OCI-LY3 (cell line): Measurements from ENCODE around the gene PIGW.

Experiments
- H2AFZ ChIP-seq: fragments of 200-600, 300-600 bp; shearing (Covaris generic); 2 replicates; pipeline ENCODE4 v1.6.0; 2014; ENCODE audit warnings: antibody characterized with exemption, low read depth, low read length
- H3K27ac ChIP-seq: fragments of 200-600, 300-600 bp; sonication (generic); 2 replicates; pipeline ENCODE4 v1.5.1; 2014; ENCODE audit warnings: mild to moderate bottlenecking, low read length, moderate library complexity, mixed read lengths
- H3K27me3 ChIP-seq: fragments of 200-600, 300-600 bp; sonication (generic); 2 replicates; pipeline ENCODE4 v1.6.1; 2014; ENCODE audit warnings: low read depth, low read length, mixed read lengths
- H3K36me3 ChIP-seq: fragments of 200-600, 300-600 bp; sonication (generic); replicated peaks from 2 replicates; pipeline ENCODE3; 2014; ENCODE audit warnings: low read depth, low read length, mixed read lengths
- H3K4me1 ChIP-seq: fragments of 300-600, 200-600 bp; sonication (generic); 2 replicates; pipeline ENCODE4 v1.6.1; 2014; ENCODE audit warnings: low read length, mixed read lengths
- H3K4me2 ChIP-seq: fragments of 200-600, 300-600 bp; sonication (generic); 2 replicates; pipeline ENCODE4 v1.6.1; 2014; ENCODE audit warnings: low read length, mixed read lengths
- H3K4me3 ChIP-seq: fragments of 300-600, 200-600 bp; sonication (generic); 2 replicates; pipeline ENCODE4 v1.5.1; 2014; ENCODE audit warnings: antibody characterized with exemption, mild to moderate bottlenecking, low read length, moderate library complexity
- H3K79me2 ChIP-seq: fragments of 300-600, 200-600 bp; shearing (Covaris generic); 2 replicates; pipeline ENCODE4 v1.6.1; 2014; ENCODE audit warnings: mild to moderate bottlenecking, low read length, mixed read lengths
- H3K9ac ChIP-seq: fragments of 300-600, 200-600 bp; shearing (Covaris generic); 2 replicates; pipeline ENCODE4 v1.6.0; 2014; ENCODE audit warnings: mild to moderate bottlenecking, low read length, moderate library complexity
- H3K9me3 ChIP-seq: fragments of 200-600, 300-600 bp; shearing (Covaris generic); 2 replicates; pipeline ENCODE4 v1.6.1; 2014; ENCODE audit warnings: low read length, mixed read lengths; ENCODE audit not compliant: insufficient read depth
- H4K20me1 ChIP-seq: fragments of 200-600, 300-600 bp; sonication (generic); 2 replicates; pipeline ENCODE4 v1.6.1; 2016; ENCODE audit warnings: low read length, mixed read lengths; ENCODE audit not compliant: insufficient read depth
- EZH2phosphoT487 ChIP-seq: fragments of 200-600 bp; shearing (Covaris generic); IDR thresholded peaks from 2 replicates; pipeline ENCODE4 v1.6.1; 2018; ENCODE audit warnings: antibody characterized with exemption, mixed run types, low read depth
- TF ChIP-seq, protein P1 (sequence below): fragments of 200-600, 300-600 bp; sonication (generic); IDR thresholded peaks from 2 replicates; pipeline ENCODE4 v1.5.1; 2014; ENCODE audit warnings: antibody characterized with exemption, low read length, low read depth

The PIGW gene

DNA sequence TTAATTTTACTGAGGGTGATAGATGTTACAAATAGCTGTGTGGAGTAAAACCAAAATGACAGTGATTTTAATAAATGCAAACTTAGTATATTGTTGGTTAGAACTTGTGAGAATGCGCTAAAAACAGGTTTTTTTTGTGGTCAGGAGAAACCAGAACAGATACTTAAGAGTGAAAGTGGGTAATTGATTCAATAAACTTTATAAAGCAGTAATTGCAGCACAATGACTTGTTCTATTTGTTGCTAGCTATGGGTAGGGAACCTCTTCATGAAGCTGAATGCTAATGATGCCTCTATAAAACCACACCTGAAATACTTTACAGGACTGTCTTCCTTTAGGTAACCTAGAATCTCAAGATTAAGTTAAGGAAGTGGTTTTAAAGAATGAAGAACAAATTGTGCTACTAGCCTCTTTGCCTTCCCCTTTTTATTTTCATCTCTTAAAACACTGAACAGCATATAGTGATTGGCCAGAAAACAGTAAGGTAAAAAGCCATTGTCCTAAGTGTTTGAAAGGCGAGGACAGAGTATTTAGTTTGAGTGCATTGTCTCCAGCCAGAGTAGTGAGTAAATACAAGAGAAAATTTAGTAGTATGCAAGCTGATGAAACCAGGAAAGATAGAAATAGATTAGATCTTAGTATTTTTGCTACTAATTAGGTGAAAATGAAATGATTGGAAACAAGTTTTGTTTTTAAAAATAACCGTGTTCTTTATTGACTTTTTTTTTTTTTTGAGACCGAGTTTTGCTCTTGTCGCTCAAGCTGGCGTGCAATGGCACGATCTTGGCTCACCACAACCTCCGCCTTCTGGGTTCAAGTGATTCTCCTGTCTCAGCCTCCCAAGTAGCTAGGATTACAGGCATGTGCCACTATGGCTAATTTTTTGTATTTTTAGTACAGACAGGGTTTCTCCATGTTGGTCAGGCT is 16.0 kb downstream of the PIGW start:
- H3K79me2 ChIP-seq, result peaks cover 97% of the 10 kb centered on the region
- no peak overlapping the region for H2AFZ ChIP-seq
- peaks cover 88% of the 10 kb centered on the region for H4K20me1 ChIP-seq
- no peaks in the 10 kb centered on the region for H3K9me3 ChIP-seq
- H3K4me1 ChIP-seq, result peaks cover 33% of the 10 kb centered on the region
- H3K4me3 ChIP-seq, result peak overlapping the region; percentile 25
- H3K36me3 ChIP-seq, result peaks cover 36% of the 10 kb centered on the region
- H3K27me3 ChIP-seq, result no peaks in the 10 kb centered on the region
- TF ChIP-seq EZH2phosphoT487, result no peak
- TF ChIP-seq, protein P1, sequence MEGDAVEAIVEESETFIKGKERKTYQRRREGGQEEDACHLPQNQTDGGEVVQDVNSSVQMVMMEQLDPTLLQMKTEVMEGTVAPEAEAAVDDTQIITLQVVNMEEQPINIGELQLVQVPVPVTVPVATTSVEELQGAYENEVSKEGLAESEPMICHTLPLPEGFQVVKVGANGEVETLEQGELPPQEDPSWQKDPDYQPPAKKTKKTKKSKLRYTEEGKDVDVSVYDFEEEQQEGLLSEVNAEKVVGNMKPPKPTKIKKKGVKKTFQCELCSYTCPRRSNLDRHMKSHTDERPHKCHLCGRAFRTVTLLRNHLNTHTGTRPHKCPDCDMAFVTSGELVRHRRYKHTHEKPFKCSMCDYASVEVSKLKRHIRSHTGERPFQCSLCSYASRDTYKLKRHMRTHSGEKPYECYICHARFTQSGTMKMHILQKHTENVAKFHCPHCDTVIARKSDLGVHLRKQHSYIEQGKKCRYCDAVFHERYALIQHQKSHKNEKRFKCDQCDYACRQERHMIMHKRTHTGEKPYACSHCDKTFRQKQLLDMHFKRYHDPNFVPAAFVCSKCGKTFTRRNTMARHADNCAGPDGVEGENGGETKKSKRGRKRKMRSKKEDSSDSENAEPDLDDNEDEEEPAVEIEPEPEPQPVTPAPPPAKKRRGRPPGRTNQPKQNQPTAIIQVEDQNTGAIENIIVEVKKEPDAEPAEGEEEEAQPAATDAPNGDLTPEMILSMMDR, result no peak
- H3K4me2 ChIP-seq, result peak overlapping the region; percentile 47
- H3K9ac ChIP-seq, result no peak overlapping the region
- peak overlapping the region; percentile 48 for H3K27ac ChIP-seq

DNA sequence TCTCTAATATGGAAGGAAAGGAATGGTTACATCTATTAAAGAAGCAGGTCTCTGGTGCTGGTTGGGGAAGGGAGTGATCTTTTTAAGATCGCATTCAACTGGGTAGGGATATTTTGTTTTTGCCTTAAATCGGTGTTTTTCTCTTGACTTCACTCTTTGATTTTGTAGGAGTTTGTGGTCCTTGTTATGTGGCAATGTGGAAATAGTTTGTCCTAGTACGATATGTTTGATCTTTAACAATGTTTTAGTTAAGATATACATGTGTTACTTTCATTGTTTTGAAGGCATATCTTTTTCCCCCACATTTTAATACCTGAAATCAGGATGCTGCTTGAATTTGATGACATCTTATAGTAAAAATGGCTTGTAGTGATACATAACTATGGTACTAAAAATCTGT is 18.7 kb downstream of the PIGW start:
- Histone ChIP-seq H3K79me2 (peaks cover 80% of the 10 kb centered on the region), H2AFZ (no peak overlapping the region), H3K4me1 (peaks cover 18% of the 10 kb centered on the region), H3K4me3 (no peak overlapping the region), H3K27ac (no peak overlapping the region), H4K20me1 (peaks cover 74% of the 10 kb centered on the region), H3K27me3 (no peaks in the 10 kb centered on the region), H3K36me3 (peaks cover 42% of the 10 kb centered on the region), H3K4me2 (no peak overlapping the region), H3K9ac (no peak overlapping the region), H3K9me3 (no peaks in the 10 kb centered on the region)
- TF ChIP-seq, protein P1, result no peak
- no peak for TF ChIP-seq EZH2phosphoT487

DNA sequence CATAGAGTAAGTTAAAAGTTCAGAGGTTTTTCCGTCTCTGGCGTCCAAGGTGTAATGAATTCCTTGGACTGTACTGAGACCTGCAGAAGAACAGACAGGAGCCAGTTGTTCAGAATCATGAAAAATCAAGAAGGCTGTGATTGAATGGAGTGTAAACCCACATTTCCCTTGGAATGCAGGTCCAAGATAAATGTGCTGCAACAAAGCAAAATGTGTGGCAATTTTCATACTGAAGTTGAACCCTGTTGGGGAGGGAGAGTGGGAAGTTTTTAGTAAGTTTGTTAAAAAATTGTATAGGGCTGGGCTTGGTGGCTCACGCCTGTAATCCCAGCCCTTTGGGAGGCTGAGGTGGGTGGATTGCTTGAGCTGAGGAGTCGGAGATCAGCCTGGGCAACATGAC is 31.3 kb downstream of the PIGW start:
- Histone ChIP-seq H3K27me3 (no peaks in the 10 kb centered on the region), H3K36me3 (peaks cover 24% of the 10 kb centered on the region), H3K9me3 (no peaks in the 10 kb centered on the region), H3K79me2 (peaks cover 2% of the 10 kb centered on the region; the same call in 1 of the 2 replicates), H2AFZ (no peak overlapping the region), H3K4me3 (no peak overlapping the region), H3K4me2 (no peak overlapping the region), H3K4me1 (no peaks in the 10 kb centered on the region), H3K9ac (no peak overlapping the region), H3K27ac (no peak overlapping the region), H4K20me1 (0 out of 2 replicates have a peak, but pooled peaks cover 5% of the 10 kb centered on the region)
- TF ChIP-seq EZH2phosphoT487, result no peak
- TF ChIP-seq, protein P1, result no peak

DNA sequence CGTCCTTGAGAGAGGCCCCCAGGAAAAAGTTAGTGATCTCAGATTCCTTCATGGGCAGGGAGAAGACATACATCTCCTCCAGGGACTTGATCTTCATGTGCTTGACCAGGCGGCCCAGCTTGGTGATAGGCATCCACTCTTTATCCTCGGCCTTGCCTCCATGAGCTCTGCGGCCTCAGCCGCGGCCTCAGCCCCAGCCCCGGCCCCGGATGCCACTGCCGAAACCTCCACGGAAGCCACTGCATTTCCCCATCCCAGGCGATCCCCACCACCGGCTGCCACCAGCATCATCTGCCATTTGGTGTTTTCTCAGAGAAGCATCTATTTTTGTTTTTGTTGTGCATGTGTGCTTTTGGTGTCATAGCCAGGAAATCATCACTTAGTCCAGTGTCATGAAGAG is 40.2 kb downstream of the PIGW start:
- H3K4me2 ChIP-seq, result no peak overlapping the region
- no peak overlapping the region for H3K9ac ChIP-seq
- H3K79me2 ChIP-seq, result peaks cover 29% of the 10 kb centered on the region
- peaks cover 3% of the 10 kb centered on the region; the same call in 1 of the 2 replicates for H4K20me1 ChIP-seq
- no peaks in the 10 kb centered on the region for H3K4me1 ChIP-seq
- TF ChIP-seq EZH2phosphoT487, result no peak
- TF ChIP-seq, protein P1, result no peak
- H3K27ac ChIP-seq, result no peak overlapping the region
- H3K4me3 ChIP-seq, result no peak overlapping the region
- no peak overlapping the region for H2AFZ ChIP-seq
- no peaks in the 10 kb centered on the region for H3K9me3 ChIP-seq
- no peaks in the 10 kb centered on the region for H3K27me3 ChIP-seq
- peaks cover 28% of the 10 kb centered on the region for H3K36me3 ChIP-seq
